ENCODE results near the gene ABCC11.
A peak's percentile ranks its signal among the peaks of the same experiment; 100 is the strongest.
"Not testable (repeated sequence)": the region's sequence is repeated elsewhere in the genome, so short reads cannot be mapped to it uniquely, and the experiment has no call there.

Gene ABCC11

GRCh38 chr16:48201515-48202201 lies 45.7 kb downstream of the ABCC11 start:
- DNase-seq (ENCODE audit: low spot score): no peak

GRCh38 chr16:48197294-48197693 lies 50.0 kb downstream of the ABCC11 start:
- no peak for DNase-seq (ENCODE audit: low spot score)

GRCh38 chr16:48194828-48195556 lies 52.3 kb downstream of the ABCC11 start:
- no peak for DNase-seq (ENCODE audit: low spot score)

GRCh38 chr16:48193846-48194245 lies 53.5 kb downstream of the ABCC11 start:
- no peak for DNase-seq (ENCODE audit: low spot score)

- no peak for DNase-seq (ENCODE audit: low spot score)
These were observed 58.8 kb downstream of the ABCC11 start for GRCh38 chr16:48188449-48189102.

GRCh38 chr16:48187779-48188178 lies 59.6 kb downstream of the ABCC11 start:
- no peak for DNase-seq (ENCODE audit: low spot score)

- no peak for DNase-seq (ENCODE audit: low spot score)
These were observed 62.7 kb downstream of the ABCC11 start for GRCh38 chr16:48184681-48185080.

GRCh38 chr16:48182979-48183537 lies 64.3 kb downstream of the ABCC11 start:
- no peak for DNase-seq (ENCODE audit: low spot score)

GRCh38 chr16:48181746-48182520 lies 65.4 kb downstream of the ABCC11 start:
- not testable (repeated sequence) for DNase-seq (ENCODE audit: low spot score)

- DNase-seq (ENCODE audit: low spot score): no peak
These were observed 66.4 kb downstream of the ABCC11 start for GRCh38 chr16:48180868-48181480.

GRCh38 chr16:48176635-48177408 lies 70.5 kb downstream of the ABCC11 start:
- no peak for DNase-seq (ENCODE audit: low spot score)

- peak; percentile 22 for DNase-seq (ENCODE audit: low spot score)
These were observed 73.5 kb downstream of the ABCC11 start for GRCh38 chr16:48173889-48174288.

GRCh38 chr16:48172682-48173081 lies 74.7 kb downstream of the ABCC11 start:
- DNase-seq (ENCODE audit: low spot score): no peak

GRCh38 chr16:48169896-48170295 lies 77.4 kb downstream of the ABCC11 start:
- no peak for DNase-seq (ENCODE audit: low spot score)

GRCh38 chr16:48168075-48168474 lies 79.3 kb downstream of the ABCC11 start:
- DNase-seq (ENCODE audit: low spot score): no peak

- DNase-seq (ENCODE audit: low spot score): not testable (repeated sequence)
These were observed 80.7 kb downstream of the ABCC11 start for GRCh38 chr16:48166617-48167016.

GRCh38 chr16:48165961-48166578 lies 81.3 kb downstream of the ABCC11 start:
- peak; percentile 16 for DNase-seq (ENCODE audit: low spot score)

GRCh38 chr16:48164907-48165715 lies 82.2 kb downstream of the ABCC11 start:
- DNase-seq (ENCODE audit: low spot score): peak; percentile 48

GRCh38 chr16:48162839-48163410 lies 84.4 kb downstream of the ABCC11 start:
- no peak for DNase-seq (ENCODE audit: low spot score)

Measured in COLO829 (cell line).